Keratinocyte (primary cell): ENCODE measurements around the gene ZNF587B.
"Not testable (repeated sequence)": the region's sequence is repeated elsewhere in the genome, so short reads cannot be mapped to it uniquely, and the experiment has no call there.

Source experiments
- CTCF ChIP-seq, 3 experiments: IDR thresholded peaks in 1 of 3; conservative IDR thresholded peaks in 1 of 3; optimal IDR thresholded peaks in 1 of 3; 2 replicates in 2 of 3; 3 replicates in 1 of 3; pipeline versions ENCODE3 to v1.5.1; 2011; ENCODE audit warnings: low read length in 3 of 3, mild to moderate bottlenecking in 3 of 3, moderate library complexity in 2 of 3, control low read depth in 1 of 3, inconsistent platforms in 1 of 3; ENCODE audit not compliant: insufficient read depth in 2 of 3; ENCODE audit errors: extremely low read depth in 1 of 3
- EZH2 ChIP-seq: IDR thresholded peaks from one replicate; pipeline ENCODE4 v1.6.1; 2012; ENCODE audit warnings: inconsistent platforms, mild to moderate bottlenecking, low read length, moderate library complexity

- TF ChIP-seq EZH2; CTCF (optimal IDR thresholded peaks at IDR 0.05 in 1 of 3, IDR thresholded peaks at IDR 0.05 in 1 of 3, conservative IDR thresholded peaks at IDR 0.05 in 1 of 3; ENCODE audit: extremely low read depth in 1 of 3, insufficient read depth in 2 of 3, low read length in 3 of 3): not testable (repeated sequence)
Observed at GRCh38 chr19:57854117-57854516, 24.0 kb downstream of the ZNF587B start.
